ENCODE results near the gene CHD6. TPM values are rescaled to one million over a fixed set of nuclear protein-coding genes. Genes with fewer than 3 reads are reported as not detected.

CHD6 gene
- total RNA-seq, 1 experiment from 2014 or later = 98.5 TPM

DNA sequence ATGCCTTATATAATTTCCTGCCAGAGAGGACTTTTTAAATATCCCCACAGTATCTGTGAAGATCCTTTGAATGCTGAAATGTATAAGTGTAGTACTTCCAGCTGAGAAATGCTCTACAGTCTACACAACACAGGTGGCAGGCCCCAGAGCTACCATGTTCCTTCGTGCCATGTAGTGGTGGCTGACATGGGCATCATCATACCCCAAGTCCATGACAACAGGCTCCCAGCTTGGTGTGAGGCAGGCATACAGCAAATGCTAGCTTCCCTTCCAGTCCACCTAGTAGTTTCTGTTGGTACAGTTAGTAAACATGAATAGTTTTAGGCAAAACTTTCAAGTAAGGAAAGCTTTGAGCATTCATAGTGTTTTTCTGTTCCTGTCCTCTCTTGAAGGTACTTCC lies 190.3 kb downstream of the CHD6 start:
- H3K9me3 Mint-ChIP-seq (ENCODE audit: low read depth, unreplicated experiment) = no peaks in the 10 kb centered on the region
- no peaks in the 10 kb centered on the region for H3K4me1 Mint-ChIP-seq (ENCODE audit: low read depth, unreplicated experiment)
- BruUV-seq (replicated peaks) = no TSS peak
- no peaks in the 10 kb centered on the region for H3K27me3 Mint-ChIP-seq (ENCODE audit: unreplicated experiment)
- no peak for DNase-seq
- H3K36me3 Mint-ChIP-seq (ENCODE audit: insufficient read depth, unreplicated experiment) = peaks cover 32% of the 10 kb centered on the region
- CTCF ChIA-PET = no interaction called here
- no peak for TF ChIP-seq CTCF (IDR thresholded peaks at IDR 0.05; ENCODE audit: unreplicated experiment)
- intact Hi-C loops (cut with micrococcal nuclease; ENCODE audit: unreplicated experiment) = no loop called here
- H3K4me3 Mint-ChIP-seq (ENCODE audit: low read depth, unreplicated experiment) = no peak overlapping the region
- no peak overlapping the region for H3K27ac Mint-ChIP-seq (ENCODE audit: unreplicated experiment)

DNA sequence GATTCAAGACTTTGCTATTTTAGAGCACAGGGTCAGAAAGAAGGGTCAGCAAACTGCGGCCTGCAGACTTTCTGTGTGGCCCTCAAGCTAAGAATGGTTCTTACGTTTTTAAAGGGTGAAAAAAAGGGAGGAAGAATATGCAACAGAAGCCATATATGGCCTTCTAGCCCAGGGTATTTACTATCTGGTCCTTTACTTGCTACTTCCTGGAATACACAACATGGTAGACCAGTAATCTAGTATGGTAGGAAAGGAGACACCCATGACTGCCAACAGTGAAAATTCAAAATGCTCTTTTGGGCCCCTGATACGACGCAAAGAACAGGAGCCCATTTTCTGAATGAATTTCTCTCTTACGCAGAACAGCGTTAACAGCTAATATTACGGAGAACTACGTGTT lies 191.2 kb downstream of the CHD6 start:
- intact Hi-C loops (cut with micrococcal nuclease; ENCODE audit: unreplicated experiment) = no loop called here
- Mint-ChIP-seq H3K36me3 (ENCODE audit: insufficient read depth, unreplicated experiment) (peaks cover 32% of the 10 kb centered on the region), H3K27ac (ENCODE audit: unreplicated experiment) (no peak overlapping the region), H3K27me3 (ENCODE audit: unreplicated experiment) (no peaks in the 10 kb centered on the region), H3K9me3 (ENCODE audit: low read depth, unreplicated experiment) (no peaks in the 10 kb centered on the region), H3K4me1 (ENCODE audit: low read depth, unreplicated experiment) (no peaks in the 10 kb centered on the region), H3K4me3 (ENCODE audit: low read depth, unreplicated experiment) (no peak overlapping the region)
- CTCF ChIA-PET = no interaction called here
- no TSS peak for BruUV-seq (replicated peaks)
- TF ChIP-seq CTCF (IDR thresholded peaks at IDR 0.05; ENCODE audit: unreplicated experiment) = no peak
- no peak for DNase-seq

GRCh38 chr20:41426086-41426830 lies 191.9 kb downstream of the CHD6 start:
- BruUV-seq (replicated peaks) = no TSS peak
- intact Hi-C loops (cut with micrococcal nuclease; ENCODE audit: unreplicated experiment) = no loop called here
- no peaks in the 10 kb centered on the region for H3K4me1 Mint-ChIP-seq (ENCODE audit: low read depth, unreplicated experiment)
- no peak overlapping the region for H3K27ac Mint-ChIP-seq (ENCODE audit: unreplicated experiment)
- no peak for DNase-seq
- H3K36me3 Mint-ChIP-seq (ENCODE audit: insufficient read depth, unreplicated experiment) = peaks cover 39% of the 10 kb centered on the region
- no peaks in the 10 kb centered on the region for H3K27me3 Mint-ChIP-seq (ENCODE audit: unreplicated experiment)
- TF ChIP-seq CTCF (IDR thresholded peaks at IDR 0.05; ENCODE audit: unreplicated experiment) = no peak
- CTCF ChIA-PET = interaction anchor here (1.1 kb wide), 1 partner anchor 23 kb away, joined by 3 read pairs; no protein-coding TSS in a partner anchor
- H3K9me3 Mint-ChIP-seq (ENCODE audit: low read depth, unreplicated experiment) = no peaks in the 10 kb centered on the region
- no peak overlapping the region for H3K4me3 Mint-ChIP-seq (ENCODE audit: low read depth, unreplicated experiment)

GRCh38 chr20:41425180-41425884 lies 192.8 kb downstream of the CHD6 start:
- H3K4me3 Mint-ChIP-seq (ENCODE audit: low read depth, unreplicated experiment) = no peak overlapping the region
- H3K27ac Mint-ChIP-seq (ENCODE audit: unreplicated experiment) = no peak overlapping the region
- H3K36me3 Mint-ChIP-seq (ENCODE audit: insufficient read depth, unreplicated experiment) = peaks cover 43% of the 10 kb centered on the region
- intact Hi-C loops (cut with micrococcal nuclease; ENCODE audit: unreplicated experiment) = no loop called here
- no peaks in the 10 kb centered on the region for H3K27me3 Mint-ChIP-seq (ENCODE audit: unreplicated experiment)
- BruUV-seq (replicated peaks) = no TSS peak
- H3K9me3 Mint-ChIP-seq (ENCODE audit: low read depth, unreplicated experiment) = no peaks in the 10 kb centered on the region
- no peak for TF ChIP-seq CTCF (IDR thresholded peaks at IDR 0.05; ENCODE audit: unreplicated experiment)
- CTCF ChIA-PET = interaction anchor here (0.6 to 1.1 kb wide), 2 partner anchors 24 to 168 kb away, joined by 3 read pairs; no protein-coding TSS in a partner anchor
- H3K4me1 Mint-ChIP-seq (ENCODE audit: low read depth, unreplicated experiment) = no peaks in the 10 kb centered on the region
- no peak for DNase-seq

Measured in Calu3 (cell line).